IMR-90 (cell line): ENCODE results near the gene CEBPA. TPM values are rescaled to one million over a fixed set of nuclear protein-coding genes. Genes with fewer than 3 reads are reported as not detected.

Experiments used
- polyA plus RNA-seq, 3 experiments: library from polyadenylated mRNA; depleted of rRNA; stranded (reverse); fragments of >200 nt; gene quantifications; 2 replicates each; pipeline ENCODE4 v1.2.3, GENCODE V29; 2012; ENCODE audit warnings: low replicate concordance in 1 of 3
- total RNA-seq: library from RNA; depleted of rRNA; stranded (reverse); fragments of >200 nt; gene quantifications from 2 replicates; pipeline ENCODE4 v1.2.3, GENCODE V29; 2012; rRNA removed

CEBPA gene
- total and polyA plus RNA-seq, 2 of the 4 experiments (the other 2 are of a cell fraction): under 0.01 to 0.09 TPM

Other genes with a start within 250 kb of the CEBPA start
- gene RHPN2, start 237.6 kb downstream of the CEBPA start, total RNA-seq: 2.2 and 2.3 TPM in 2 replicates
- gene RHPN2, start 237.6 kb downstream of the CEBPA start, polyA plus RNA-seq (2012; rRNA removed): 3.1 and 4.0 TPM in 2 replicates
- gene GPATCH1, start 221.4 kb downstream of the CEBPA start, total RNA-seq: 7.5 and 8.3 TPM in 2 replicates
- 5.1 and 6.6 TPM in 2 replicates for gene GPATCH1, start 221.4 kb downstream of the CEBPA start, polyA plus RNA-seq (2012; rRNA removed)
- not detected in 2 replicates for gene WDR88, start 170.4 kb downstream of the CEBPA start, total RNA-seq
- not detected in 2 replicates for gene WDR88, start 170.4 kb downstream of the CEBPA start, polyA plus RNA-seq (2012; rRNA removed)
- 8.4 and 8.6 TPM in 2 replicates for gene LRP3, start 108.2 kb downstream of the CEBPA start, total RNA-seq
- gene LRP3, start 108.2 kb downstream of the CEBPA start, polyA plus RNA-seq (2012; rRNA removed): 20.2 and 25.7 TPM in 2 replicates
- not detected in 2 replicates for gene SLC7A10, start 76.7 kb downstream of the CEBPA start, total RNA-seq
- gene SLC7A10, start 76.7 kb downstream of the CEBPA start, polyA plus RNA-seq (2012; rRNA removed): not detected in 2 replicates
- 14.3 and 21.1 TPM in 2 replicates for gene CEBPG, start 71.2 kb upstream of the CEBPA start, total RNA-seq
- gene CEBPG, start 71.2 kb upstream of the CEBPA start, polyA plus RNA-seq (2012; rRNA removed): 7.9 and 9.2 TPM in 2 replicates
- gene PEPD, start 219.3 kb upstream of the CEBPA start, total RNA-seq: 36.7 and 41.1 TPM in 2 replicates
- gene PEPD, start 219.3 kb upstream of the CEBPA start, polyA plus RNA-seq (2012; rRNA removed): 88.4 and 94.4 TPM in 2 replicates